Measurements from ENCODE around the gene FAM184B. TPM values are rescaled to one million over a fixed set of nuclear protein-coding genes. Genes with fewer than 3 reads are reported as not detected.

FAM184B gene
- total RNA-seq, 1 donor from 2014 or later, result not detected

DNA sequence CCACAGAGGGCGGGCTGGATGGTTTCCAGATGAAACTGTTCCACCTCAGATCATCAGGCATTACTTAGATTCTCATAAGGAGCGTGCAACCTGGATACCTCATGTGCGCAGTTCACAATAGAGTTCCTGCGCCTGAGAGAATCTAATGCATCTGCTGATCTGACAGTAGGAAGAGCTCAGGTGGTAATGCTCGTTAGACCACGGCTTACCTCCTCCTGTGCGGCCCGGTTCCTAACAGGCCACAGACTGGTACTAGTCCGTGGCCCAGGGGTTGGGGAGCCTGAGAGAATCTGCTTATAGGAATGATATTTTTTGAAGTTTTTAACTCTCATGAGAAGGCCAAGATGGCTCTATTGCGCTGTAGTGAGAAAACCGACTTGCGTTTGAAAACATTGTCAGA lies 34.7 kb upstream of the FAM184B start:
- DNase-seq (ENCODE audit: low spot score), result no peak

GRCh38 chr4:17814140-17814539 lies 32.7 kb upstream of the FAM184B start:
- Mint-ChIP-seq H3K27me3 (ENCODE audit: insufficient read depth, low read depth) (no peaks in the 10 kb centered on the region), H3K4me3 (no peak overlapping the region), H3K36me3 (peaks cover 29% of the 10 kb centered on the region), H3K9me3 (no peaks in the 10 kb centered on the region), H3K27ac (no peak overlapping the region), H3K4me1 (peaks cover 18% of the 10 kb centered on the region)
- H3F3A ChIP-seq (ENCODE audit: low read depth), result no peaks in the 10 kb centered on the region
- H2AFZ ChIP-seq (replicated peaks), result no peak overlapping the region
- no peak for DNase-seq (ENCODE audit: low spot score)
- peaks cover 100% of the 10 kb centered on the region for H3K79me2 ChIP-seq (ENCODE audit: low read depth)
- no peak overlapping the region for H3K9ac ChIP-seq
- no peaks in the 10 kb centered on the region for H3K27me3 ChIP-seq
- H3K4me3 ChIP-seq, result no peak overlapping the region
- peaks cover 16% of the 10 kb centered on the region for H3K4me1 ChIP-seq
- peak overlapping the region; percentile 8 for H3K4me2 ChIP-seq
- H4K20me1 ChIP-seq (ENCODE audit: low read depth), result peaks cover 44% of the 10 kb centered on the region
- TF ChIP-seq EZH2 (IDR thresholded peaks at IDR 0.05), result no peak
- TF ChIP-seq EZH2phosphoT487 (IDR thresholded peaks at IDR 0.05), result no peak
- TF ChIP-seq, protein P1, sequence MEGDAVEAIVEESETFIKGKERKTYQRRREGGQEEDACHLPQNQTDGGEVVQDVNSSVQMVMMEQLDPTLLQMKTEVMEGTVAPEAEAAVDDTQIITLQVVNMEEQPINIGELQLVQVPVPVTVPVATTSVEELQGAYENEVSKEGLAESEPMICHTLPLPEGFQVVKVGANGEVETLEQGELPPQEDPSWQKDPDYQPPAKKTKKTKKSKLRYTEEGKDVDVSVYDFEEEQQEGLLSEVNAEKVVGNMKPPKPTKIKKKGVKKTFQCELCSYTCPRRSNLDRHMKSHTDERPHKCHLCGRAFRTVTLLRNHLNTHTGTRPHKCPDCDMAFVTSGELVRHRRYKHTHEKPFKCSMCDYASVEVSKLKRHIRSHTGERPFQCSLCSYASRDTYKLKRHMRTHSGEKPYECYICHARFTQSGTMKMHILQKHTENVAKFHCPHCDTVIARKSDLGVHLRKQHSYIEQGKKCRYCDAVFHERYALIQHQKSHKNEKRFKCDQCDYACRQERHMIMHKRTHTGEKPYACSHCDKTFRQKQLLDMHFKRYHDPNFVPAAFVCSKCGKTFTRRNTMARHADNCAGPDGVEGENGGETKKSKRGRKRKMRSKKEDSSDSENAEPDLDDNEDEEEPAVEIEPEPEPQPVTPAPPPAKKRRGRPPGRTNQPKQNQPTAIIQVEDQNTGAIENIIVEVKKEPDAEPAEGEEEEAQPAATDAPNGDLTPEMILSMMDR (IDR thresholded peaks at IDR 0.05), result no peak
- H3K9me3 ChIP-seq (ENCODE audit: low read depth), result no peaks in the 10 kb centered on the region
- no peak overlapping the region for H3K27ac ChIP-seq
- peaks cover 27% of the 10 kb centered on the region for H3K36me3 ChIP-seq

More for the DNA sequence above, 34.7 kb upstream of the FAM184B start:
- H3K27ac ChIP-seq, result no peak overlapping the region
- H3K9ac ChIP-seq, result no peak overlapping the region
- no peak overlapping the region for H2AFZ ChIP-seq (replicated peaks)
- TF ChIP-seq EZH2 (IDR thresholded peaks at IDR 0.05) (no peak), EZH2phosphoT487 (IDR thresholded peaks at IDR 0.05) (no peak)
- TF ChIP-seq, protein P1 (IDR thresholded peaks at IDR 0.05), result no peak
- Mint-ChIP-seq H3K27ac (no peak overlapping the region), H3K4me1 (peaks cover 18% of the 10 kb centered on the region), H3K4me3 (no peak overlapping the region), H3K36me3 (peaks cover 31% of the 10 kb centered on the region), H3K27me3 (ENCODE audit: insufficient read depth, low read depth) (no peaks in the 10 kb centered on the region), H3K9me3 (no peaks in the 10 kb centered on the region)
- H3K4me3 ChIP-seq, result no peak overlapping the region
- H3K4me1 ChIP-seq, result peaks cover 14% of the 10 kb centered on the region
- peaks cover 34% of the 10 kb centered on the region for H3K36me3 ChIP-seq
- no peaks in the 10 kb centered on the region for H3K9me3 ChIP-seq (ENCODE audit: low read depth)
- H3K27me3 ChIP-seq, result no peaks in the 10 kb centered on the region
- H4K20me1 ChIP-seq (ENCODE audit: low read depth), result peaks cover 35% of the 10 kb centered on the region
- H3K4me2 ChIP-seq, result no peak overlapping the region
- H3K79me2 ChIP-seq (ENCODE audit: low read depth), result peaks cover 100% of the 10 kb centered on the region
- no peaks in the 10 kb centered on the region for H3F3A ChIP-seq (ENCODE audit: low read depth)

DNA sequence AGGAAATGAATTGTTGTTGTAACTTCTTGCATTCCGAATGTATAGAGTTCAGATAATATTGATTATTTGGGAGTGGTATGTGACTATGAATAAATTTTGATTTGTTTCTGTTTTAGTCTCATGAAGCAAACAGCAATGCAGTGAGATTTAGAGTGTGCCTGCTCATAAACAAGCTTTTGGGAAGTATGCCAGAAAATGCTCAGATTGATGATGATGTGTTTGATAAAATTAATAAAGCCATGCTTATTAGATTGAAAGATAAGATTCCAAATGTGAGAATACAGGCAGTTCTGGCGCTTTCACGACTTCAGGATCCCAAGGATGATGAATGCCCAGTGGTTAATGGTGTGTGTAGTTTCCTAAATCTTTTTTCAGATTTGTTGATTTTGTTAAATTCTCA lies 31.4 kb upstream of the FAM184B start:
- Mint-ChIP-seq H3K9me3 (no peaks in the 10 kb centered on the region), H3K4me3 (peak overlapping the region; percentile 95), H3K36me3 (peaks cover 25% of the 10 kb centered on the region), H3K4me1 (peaks cover 30% of the 10 kb centered on the region), H3K27ac (no peak overlapping the region), H3K27me3 (ENCODE audit: insufficient read depth, low read depth) (no peaks in the 10 kb centered on the region)
- no peak overlapping the region for H2AFZ ChIP-seq (replicated peaks)
- H3K4me2 ChIP-seq, result peak overlapping the region; percentile 98
- H3F3A ChIP-seq (ENCODE audit: low read depth), result no peaks in the 10 kb centered on the region
- H3K9me3 ChIP-seq (ENCODE audit: low read depth), result no peaks in the 10 kb centered on the region
- H4K20me1 ChIP-seq (ENCODE audit: low read depth), result peaks cover 57% of the 10 kb centered on the region
- H3K4me1 ChIP-seq, result peaks cover 24% of the 10 kb centered on the region
- H3K4me3 ChIP-seq, result peak overlapping the region; percentile 98
- peaks cover 100% of the 10 kb centered on the region for H3K79me2 ChIP-seq (ENCODE audit: low read depth)
- TF ChIP-seq EZH2phosphoT487 (IDR thresholded peaks at IDR 0.05), result no peak
- TF ChIP-seq, protein P1 (IDR thresholded peaks at IDR 0.05), result no peak
- TF ChIP-seq EZH2 (IDR thresholded peaks at IDR 0.05), result no peak
- H3K27ac ChIP-seq, result no peak overlapping the region
- peaks cover 15% of the 10 kb centered on the region for H3K36me3 ChIP-seq
- peak overlapping the region; percentile 96 for H3K9ac ChIP-seq
- no peak for DNase-seq (ENCODE audit: low spot score)
- no peaks in the 10 kb centered on the region for H3K27me3 ChIP-seq

All from neural progenitor cell (in vitro differentiated cells).